Esophagus muscularis mucosa (tissue), 4 donors: ENCODE data around the gene SLC6A9. TPM values are rescaled to one million over a fixed set of nuclear protein-coding genes. Genes with fewer than 3 reads are reported as not detected.

Experiments
- DNase-seq: peaks from one replicate; pipeline ENCODE4 v3.0.0-alpha.2; 2017; ENCODE audit errors: extremely low spot score
- H3K27ac ChIP-seq, 4 donors: fragments of 200-600 bp; sonication (generic); replicated peaks in 1 of 4; 1 replicate in 3 of 4; 2 replicates in 1 of 4; pipeline ENCODE4 v1.5.1; 2016 to 2019; ENCODE audit warnings: mild to moderate bottlenecking in 1 of 4
- H3K27me3 ChIP-seq, 4 donors: fragments of 200-600 bp; sonication (generic); one replicate each; pipeline versions ENCODE4 v1.5.1 to v1.6.0; 2016 to 2019
- H3K36me3 ChIP-seq, 4 donors: fragments of 200-600 bp; sonication (generic); one replicate each; pipeline ENCODE4 v1.5.1; 2016 to 2019
- H3K4me1 ChIP-seq, 4 donors: fragments of 200-600 bp; sonication (generic); one replicate each; pipeline ENCODE4 v1.5.1; 2016 to 2019
- H3K4me3 ChIP-seq, 4 donors: fragments of 200-600 bp; sonication (generic); 1 replicate in 2 of 4; 2 replicates in 2 of 4; pipeline ENCODE4 v1.5.1; 2016 to 2019; ENCODE audit warnings: mild to moderate bottlenecking in 4 of 4, moderate library complexity in 1 of 4
- H3K9me3 ChIP-seq, 4 donors: fragments of 200-600 bp; sonication (generic); 1 replicate in 3 of 4; 2 replicates in 1 of 4; pipeline ENCODE4 v1.5.1; 2016 to 2019
- CTCF ChIP-seq, 3 experiments: fragments of 200-600 bp in 2 of 3; fragments of 450-650 bp in 1 of 3; sonication (generic) in 2 of 3; IDR thresholded peaks; one replicate each; pipeline ENCODE4 v1.5.1; 2017 to 2019; ENCODE audit warnings: antibody characterized with exemption in 3 of 3, mild to moderate bottlenecking in 2 of 3, moderate library complexity in 1 of 3
- EP300 ChIP-seq: sonication (generic); formaldehyde crosslinking; IDR thresholded peaks from one replicate; pipeline ENCODE4 v1.6.1; 2017; ENCODE audit warnings: antibody characterized with exemption
- POLR2A ChIP-seq: fragments of 450-650 bp; IDR thresholded peaks from one replicate; pipeline ENCODE4 v1.6.1; 2017; ENCODE audit warnings: antibody characterized with exemption, moderate library complexity, mild to moderate bottlenecking, low read depth
- POLR2AphosphoS5 ChIP-seq, 2 donors: sonication (generic); formaldehyde crosslinking; IDR thresholded peaks; one replicate each; pipeline ENCODE4 v1.6.1; 2017; ENCODE audit warnings: antibody characterized with exemption in 2 of 2
- WGBS: methylation state at CpG from one replicate; pipeline ENCODE4 v1.1.5; 2018; 5-methylcytosine and 5-hydroxymethylcytosine counted together
- intact Hi-C: fragments of 100-400 bp; cut with DNase I; formaldehyde crosslinking; loops from one replicate; pipeline ENCODE4 v1.15.1; 2023
- total RNA-seq, 4 donors: library from RNA; depleted of rRNA; stranded (reverse); fragments of >200 nt; gene quantifications; one replicate each; pipeline versions ENCODE4 v1.1.0 to v1.2.1, GENCODE V29; 2016

The SLC6A9 gene
- total RNA-seq, 4 donors from 2014 or later: 5.2 to 17.9 (median 7.8) TPM

DNA sequence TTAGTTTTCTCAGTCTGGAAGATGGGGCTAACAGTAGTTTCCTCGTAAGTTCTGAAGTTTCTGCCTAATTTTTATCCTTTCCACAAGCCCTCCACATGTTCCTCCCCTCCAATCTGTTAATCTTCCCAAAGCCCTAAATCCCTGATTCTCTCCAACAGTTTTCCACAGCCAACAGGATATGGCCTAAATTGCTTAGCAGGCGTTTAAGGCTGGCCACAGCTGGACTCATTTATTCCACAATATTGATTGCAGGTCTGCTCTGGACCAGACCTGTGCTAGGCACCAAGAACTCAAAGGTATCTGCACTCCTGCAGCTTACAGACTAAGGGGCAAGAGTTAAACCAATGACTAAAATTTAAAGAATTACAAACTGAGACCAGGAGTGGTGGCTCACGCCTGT lies 3.9 kb downstream of the SLC6A9 start:
- Histone ChIP-seq H3K27me3 (no peaks in the 10 kb centered on the region), H3K4me1 (peaks cover 6 to 36% (median 28%) of the 10 kb centered on the region in 4 donors), H3K9me3 (no peaks in the 10 kb centered on the region), H3K27ac (no peak overlapping the region), H3K4me3 (no peak overlapping the region), H3K36me3 (peaks cover 0 to 22% (median 4%) of the 10 kb centered on the region in 4 donors)
- intact Hi-C loops: no loop called here
- DNase-seq: no peak
- TF ChIP-seq EP300 (no peak), POLR2AphosphoS5 (IDR thresholded peaks at IDR 0.05) (no peak), POLR2A (no peak), CTCF (IDR thresholded peaks at IDR 0.05) (no peak)
- WGBS: 93% methylated on average over 3 of the region's 3 CpGs

GRCh38 chr1:44025816-44026215 lies 5.4 kb downstream of the SLC6A9 start:
- WGBS: 71% methylated on average over 3 of the region's 3 CpGs
- H3K4me1 ChIP-seq: peaks cover 6 to 21% (median 13%) of the 10 kb centered on the region in 4 donors
- no peaks in the 10 kb centered on the region for H3K27me3 ChIP-seq
- intact Hi-C loops: no loop called here
- no peak for DNase-seq
- H3K27ac ChIP-seq: no peak overlapping the region
- TF ChIP-seq EP300 (no peak), POLR2A (no peak), POLR2AphosphoS5 (IDR thresholded peaks at IDR 0.05) (no peak), CTCF (IDR thresholded peaks at IDR 0.05) (no peak)
- H3K4me3 ChIP-seq: no peak overlapping the region
- peaks cover 0 to 37% (median 9%) of the 10 kb centered on the region in 4 donors for H3K36me3 ChIP-seq
- no peaks in the 10 kb centered on the region for H3K9me3 ChIP-seq

DNA sequence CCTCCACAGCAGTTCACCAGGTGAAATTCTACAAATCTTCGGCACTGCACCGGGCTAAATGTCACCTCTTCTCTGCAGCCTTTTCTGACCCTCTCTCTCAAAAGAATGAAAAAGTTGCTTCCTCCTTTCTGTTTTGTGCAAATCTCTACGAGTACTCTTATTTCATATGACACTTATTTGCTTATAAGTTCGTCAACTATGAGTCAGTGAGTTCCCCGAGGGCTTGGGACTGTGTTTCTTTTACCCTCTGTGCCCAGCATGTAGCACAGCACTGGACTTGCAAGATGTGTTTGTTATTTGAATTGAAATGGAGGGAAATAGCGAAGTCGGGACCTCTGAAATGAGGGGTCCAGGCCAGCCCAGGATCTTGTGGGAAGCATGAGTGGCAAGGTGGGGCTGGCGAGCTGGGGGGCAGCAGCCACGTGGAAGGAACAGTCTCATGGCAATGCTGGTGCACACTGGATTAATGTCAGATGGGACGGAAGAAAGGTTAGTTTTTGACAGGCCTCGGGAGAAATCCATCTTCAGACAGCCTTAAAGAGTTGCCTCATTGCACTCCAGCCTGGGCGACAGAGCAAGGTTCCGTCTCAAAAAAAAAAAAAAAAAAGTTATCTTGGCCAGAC lies 6.2 kb downstream of the SLC6A9 start:
- 81% methylated on average over 13 of the region's 13 CpGs for WGBS

GRCh38 chr1:44024031-44024902 lies 7.0 kb downstream of the SLC6A9 start:
- 77% methylated on average over 5 of the region's 14 CpGs for WGBS
- peaks cover 0 to 53% (median 15%) of the 10 kb centered on the region in 4 donors for H3K36me3 ChIP-seq
- H3K27ac ChIP-seq: no peak overlapping the region
- no peak for DNase-seq
- TF ChIP-seq POLR2A (no peak), POLR2AphosphoS5 (IDR thresholded peaks at IDR 0.05) (no peak), EP300 (no peak), CTCF (IDR thresholded peaks at IDR 0.05) (no peak)
- no peaks in the 10 kb centered on the region for H3K9me3 ChIP-seq
- peaks cover 3 to 10% (median 7%) of the 10 kb centered on the region in 4 donors for H3K4me1 ChIP-seq
- no peak overlapping the region for H3K4me3 ChIP-seq
- H3K27me3 ChIP-seq: no peaks in the 10 kb centered on the region
- intact Hi-C loops: no loop called here

More for the DNA sequence above, 6.2 kb downstream of the SLC6A9 start:
- Histone ChIP-seq H3K4me1 (peaks cover 6 to 16% (median 11%) of the 10 kb centered on the region in 4 donors), H3K27me3 (no peaks in the 10 kb centered on the region), H3K4me3 (no peak overlapping the region), H3K9me3 (no peaks in the 10 kb centered on the region), H3K27ac (no peak overlapping the region), H3K36me3 (peaks cover 0 to 45% (median 12%) of the 10 kb centered on the region in 4 donors)
- no peak for DNase-seq
- intact Hi-C loops: no loop called here
- no peak for TF ChIP-seq POLR2AphosphoS5 (IDR thresholded peaks at IDR 0.05)
- TF ChIP-seq POLR2A: no peak
- no peak for TF ChIP-seq EP300
